Neural cell (in vitro differentiated cells): ENCODE data around the gene KIF4A.

Experiments
- CTCF ChIP-seq: fragments of 450-650 bp; IDR thresholded peaks from 2 replicates; pipeline ENCODE4 v1.5.1; 2014; ENCODE audit warnings: antibody characterized with exemption, mild to moderate bottlenecking, moderate library complexity; ENCODE audit not compliant: poor library complexity, severe bottlenecking
- EP300 ChIP-seq: fragments of 450-650 bp; conservative IDR thresholded peaks from 2 replicates; pipeline ENCODE4 v1.6.1; 2014; ENCODE audit warnings: antibody characterized with exemption, mild to moderate bottlenecking, moderate library complexity; ENCODE audit not compliant: poor library complexity, severe bottlenecking
- EZH2 ChIP-seq: fragments of 200-600, 300-800 bp; shearing (Covaris generic), sonication (generic); IDR thresholded peaks from 2 replicates; pipeline ENCODE4 v1.6.1; 2014; ENCODE audit warnings: antibody characterized with exemption, low read length, borderline replicate concordance, mild to moderate bottlenecking; ENCODE audit not compliant: insufficient read depth, poor library complexity, severe bottlenecking
- MXI1 ChIP-seq: fragments of 450-650 bp; conservative IDR thresholded peaks from 2 replicates; pipeline ENCODE4 v1.6.1; 2014; ENCODE audit warnings: antibody characterized with exemption, mild to moderate bottlenecking; ENCODE audit not compliant: poor library complexity, severe bottlenecking
- POLR2AphosphoS5 ChIP-seq: IDR thresholded peaks from 2 replicates; pipeline ENCODE4 v1.6.1; 2012
- RAD21 ChIP-seq: fragments of 450-650 bp; conservative IDR thresholded peaks from 2 replicates; pipeline ENCODE4 v1.6.1; 2014; ENCODE audit warnings: antibody characterized with exemption, mild to moderate bottlenecking, moderate library complexity
- REST ChIP-seq: IDR thresholded peaks from 2 replicates; pipeline ENCODE4 v1.6.1; 2012; ENCODE audit warnings: borderline replicate concordance
- SMC3 ChIP-seq: fragments of 450-650 bp; conservative IDR thresholded peaks from 2 replicates; pipeline ENCODE4 v1.6.1; 2014; ENCODE audit warnings: antibody characterized with exemption, mild to moderate bottlenecking, moderate library complexity; ENCODE audit not compliant: poor library complexity
- TAF1 ChIP-seq: IDR thresholded peaks from 2 replicates; pipeline ENCODE4 v1.6.1; 2012; ENCODE audit warnings: low read depth

- TF ChIP-seq CTCF (no peak), EZH2 (no peak), POLR2AphosphoS5 (no peak), EP300 (no peak), REST (no peak), MXI1 (no peak), TAF1 (no peak), SMC3 (no peak), RAD21 (no peak)
These were observed 42.7 kb downstream of the KIF4A start for GRCh38 chrX:70332600-70332999.
